Panc1 (cell line): ENCODE results near the gene MET. TPM values are rescaled to one million over a fixed set of nuclear protein-coding genes. Genes with fewer than 3 reads are reported as not detected.

Experiments used
- ATAC-seq: fragments of 200-7000 bp; cut with Tn5 transposase; 2 replicates; pipeline ENCODE4 v1.9.1; 2020; ENCODE audit warnings: mild to moderate bottlenecking, moderate library complexity
- BruUV-seq: library from RNA; stranded (reverse); fragments of 400-500 nt; replicated peaks from 2 replicates; lab custom pipeline; 2021; lab: Mats Ljungman, UMichigan
- CTCF ChIA-PET: fragments of 300-600 bp; sonication (Branson Sonifier 250); formaldehyde crosslinking; loops from one replicate; lab custom pipeline; 2022; ENCODE audit warnings: antibody characterized with exemption; lab: Charles Lee
- POLR2A ChIA-PET: fragments of 300-600 bp; sonication (Branson Sonifier 250); formaldehyde crosslinking; loops from one replicate; lab custom pipeline; 2022; ENCODE audit warnings: antibody characterized with exemption; lab: Charles Lee
- DNase-seq: peaks from one replicate; pipeline ENCODE4 v3.0.0-alpha.2; 2010; ENCODE audit warnings: low read depth, low spot score
- H3K27ac ChIP-seq: 2 replicates; pipeline ENCODE4 v1.5.1; 2011; ENCODE audit warnings: mild to moderate bottlenecking, low read length, inconsistent platforms
- H3K27me3 ChIP-seq: fragments of 200-500 bp; sonication (Bioruptor generic); 2 replicates; pipeline ENCODE4 v1.6.0; 2014; ENCODE audit warnings: low read length, inconsistent platforms; ENCODE audit not compliant: control insufficient read depth, insufficient read depth
- H3K36me3 ChIP-seq: fragments of 200-500 bp; sonication (Bioruptor generic); 2 replicates; pipeline ENCODE4 v1.5.1; 2014; ENCODE audit warnings: inconsistent platforms, mild to moderate bottlenecking, low read length, moderate library complexity; ENCODE audit not compliant: control insufficient read depth, insufficient read depth
- H3K4me1 ChIP-seq: 2 replicates; pipeline ENCODE4 v1.5.1; 2011; ENCODE audit warnings: inconsistent platforms, mild to moderate bottlenecking, low read length, moderate library complexity; ENCODE audit not compliant: control insufficient read depth, insufficient read depth
- H3K4me3 ChIP-seq, 2 experiments: 2 replicates each; pipeline ENCODE4 v1.5.1; 2011 to 2012; ENCODE audit warnings: low read depth in 2 of 2, low read length in 2 of 2, mild to moderate bottlenecking in 2 of 2, inconsistent platforms in 1 of 2, moderate library complexity in 1 of 2
- H3K9me3 ChIP-seq: fragments of 200-500 bp; sonication (Bioruptor generic); 2 replicates; pipeline ENCODE4 v1.5.1; 2014; ENCODE audit warnings: low read depth, mild to moderate bottlenecking, inconsistent platforms, low read length, moderate library complexity; ENCODE audit not compliant: control insufficient read depth, insufficient read depth
- CTCF ChIP-seq: fragments of 450-650 bp; IDR thresholded peaks from 2 replicates; pipeline ENCODE4 v1.5.1; 2017; ENCODE audit warnings: mild to moderate bottlenecking
- POLR2AphosphoS5 ChIP-seq: IDR thresholded peaks from 2 replicates; pipeline ENCODE4 v1.6.1; 2012; ENCODE audit warnings: mild to moderate bottlenecking, low read depth, low read length, moderate library complexity
- REST ChIP-seq, 2 experiments: IDR thresholded peaks; 2 replicates each; pipeline ENCODE4 v1.6.1; 2011 to 2012; ENCODE audit warnings: low read depth in 2 of 2, control low read depth in 1 of 2, low read length in 1 of 2, mild to moderate bottlenecking in 1 of 2, moderate library complexity in 1 of 2; ENCODE audit not compliant: insufficient read depth in 1 of 2
- SIN3A ChIP-seq: IDR thresholded peaks from 2 replicates; pipeline ENCODE4 v1.6.1; 2012; ENCODE audit warnings: low read depth, mild to moderate bottlenecking, low read length, moderate library complexity, borderline replicate concordance; ENCODE audit not compliant: insufficient read depth
- TCF7L2 ChIP-seq: IDR thresholded peaks from 2 replicates; pipeline ENCODE4 v1.6.1; 2011; ENCODE audit warnings: mild to moderate bottlenecking, low read depth, low read length, inconsistent platforms
- in situ Hi-C: cut with HindIII; loops from 2 replicates; pipeline ENCODE4 v1.10.0; 2016; ENCODE audit warnings: low sequenced_read_pairs, low pct_unique_long_range_greater_than_20kb
- intact Hi-C: fragments of 100-400 bp; cut with micrococcal nuclease; formaldehyde crosslinking; loops from one replicate; pipeline ENCODE4 v1.10.0; 2022; ENCODE audit not compliant: unreplicated experiment
- total RNA-seq: library from RNA; stranded (reverse); gene quantifications from one replicate; pipeline ENCODE4 v1.2.1, GENCODE V29; 2021; ENCODE audit not compliant: unreplicated experiment

Gene MET
- total RNA-seq, 1 experiment from 2014 or later: 103 TPM

GRCh38 chr7:116781584-116781983 lies 109.6 kb downstream of the MET start:
- H3K4me1 ChIP-seq: peaks cover 13% of the 10 kb centered on the region
- no peaks in the 10 kb centered on the region for H3K27me3 ChIP-seq
- intact Hi-C loops (no loop called here), in situ Hi-C loops (no loop called here)
- TF ChIP-seq SIN3A (no peak), TCF7L2 (no peak), POLR2AphosphoS5 (no peak), REST (IDR thresholded peaks at IDR 0.05; ENCODE audit: insufficient read depth in 1 of 2, low read depth in 2 of 2, low read length in 1 of 2) (no peak), CTCF (no peak)
- H3K9me3 ChIP-seq: no peaks in the 10 kb centered on the region
- no peak overlapping the region for H3K27ac ChIP-seq
- DNase-seq: no peak
- no peak for ATAC-seq
- ChIA-PET CTCF (no interaction called here), POLR2A (no interaction called here)
- H3K4me3 ChIP-seq: no peak overlapping the region
- no TSS peak for BruUV-seq
- H3K36me3 ChIP-seq: peaks cover 26% of the 10 kb centered on the region

GRCh38 chr7:116782177-116782711 lies 110.2 kb downstream of the MET start:
- intact Hi-C loops: no loop called here
- no peak for TF ChIP-seq POLR2AphosphoS5
- Histone ChIP-seq H3K9me3 (no peaks in the 10 kb centered on the region), H3K4me1 (peaks cover 10% of the 10 kb centered on the region), H3K36me3 (peaks cover 26% of the 10 kb centered on the region), H3K27ac (no peak overlapping the region), H3K4me3 (no peak overlapping the region), H3K27me3 (no peaks in the 10 kb centered on the region)
- BruUV-seq: no TSS peak
- ChIA-PET POLR2A (no interaction called here), CTCF (no interaction called here)
- ATAC-seq (no peak), DNase-seq (no peak)
- in situ Hi-C loops: no loop called here

GRCh38 chr7:116783666-116784318 lies 111.8 kb downstream of the MET start:
- DNase-seq (no peak), ATAC-seq (no peak)
- no peak overlapping the region for H3K4me3 ChIP-seq
- BruUV-seq: no TSS peak
- in situ Hi-C loops (no loop called here), intact Hi-C loops (no loop called here)
- H3K9me3 ChIP-seq: no peaks in the 10 kb centered on the region
- peaks cover 20% of the 10 kb centered on the region for H3K36me3 ChIP-seq
- no peak overlapping the region for H3K27ac ChIP-seq
- POLR2A ChIA-PET: no interaction called here
- H3K27me3 ChIP-seq: no peaks in the 10 kb centered on the region
- no peaks in the 10 kb centered on the region for H3K4me1 ChIP-seq
- TF ChIP-seq TCF7L2: no peak
- TF ChIP-seq CTCF: no peak
- TF ChIP-seq POLR2AphosphoS5: no peak
- TF ChIP-seq REST (IDR thresholded peaks at IDR 0.05; ENCODE audit: insufficient read depth in 1 of 2, low read depth in 2 of 2, low read length in 1 of 2): no peak
- no peak for TF ChIP-seq SIN3A
- CTCF ChIA-PET: no interaction called here
